NCI-H2107 (cell line): ENCODE data around the gene UNC13C.

Experiments
- DNase-seq: peaks from one replicate; lab custom pipeline; 2025; lab: John Stamatoyannopoulos, UW

The UNC13C gene

DNA sequence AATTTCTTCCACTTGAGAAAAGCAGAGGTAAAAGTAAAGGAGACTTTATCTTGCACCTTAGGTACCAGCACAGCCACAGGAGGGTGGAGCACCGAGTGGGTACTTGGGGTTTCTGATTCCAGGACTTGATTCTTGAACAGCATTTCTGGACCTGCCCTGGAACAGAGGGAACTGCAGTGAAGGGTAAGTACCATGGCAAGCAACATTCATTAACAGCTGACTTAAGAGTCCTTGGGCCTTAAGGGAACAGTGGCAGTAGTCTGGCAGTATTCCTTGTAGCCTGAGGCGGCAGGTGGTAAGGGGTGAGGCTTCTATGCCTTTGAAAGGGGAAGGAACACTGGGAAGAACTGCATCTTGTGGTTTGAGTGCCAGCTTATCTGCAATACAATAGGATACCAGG is 666.6 kb downstream of the UNC13C start:
- DNase-seq: no peak

DNA sequence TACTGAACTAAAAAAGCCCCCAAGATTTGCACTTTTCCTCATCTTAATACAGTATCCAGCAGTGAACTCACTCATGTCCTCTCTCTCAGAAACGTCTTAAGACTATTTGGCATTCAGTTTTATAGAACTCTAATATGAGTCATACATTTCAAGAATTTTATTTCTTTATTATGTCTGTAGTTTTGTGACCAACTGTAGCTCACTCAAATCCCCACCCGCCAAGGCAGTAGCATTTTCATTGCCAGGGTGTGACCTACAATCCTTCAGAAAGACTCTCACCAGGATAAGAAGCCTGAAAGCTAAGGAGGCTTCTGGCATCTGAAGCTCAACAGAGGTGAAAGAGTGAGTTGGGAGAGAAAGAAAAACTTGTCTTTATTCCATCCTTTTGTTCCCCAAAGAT is 681.4 kb downstream of the UNC13C start:
- no peak for DNase-seq

DNA sequence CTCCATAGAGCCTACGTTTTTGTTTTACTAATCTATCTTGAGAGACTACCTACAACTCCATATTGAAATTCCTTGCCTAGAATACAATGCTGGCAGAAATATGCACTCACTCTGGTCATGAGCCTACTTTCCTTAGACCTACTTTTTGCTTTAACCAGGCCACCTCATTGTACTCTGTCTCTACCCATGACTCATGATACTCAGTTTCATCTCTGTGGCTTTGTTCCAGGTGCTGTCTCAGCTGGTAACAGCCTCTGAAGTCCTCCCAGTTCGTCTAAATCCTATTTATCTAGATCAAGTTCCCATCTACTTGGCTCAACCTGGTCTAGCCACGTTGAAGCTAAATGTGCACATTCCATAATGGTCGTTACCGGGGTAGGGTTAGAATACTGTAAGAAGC is 682.1 kb downstream of the UNC13C start:
- DNase-seq: no peak

DNA sequence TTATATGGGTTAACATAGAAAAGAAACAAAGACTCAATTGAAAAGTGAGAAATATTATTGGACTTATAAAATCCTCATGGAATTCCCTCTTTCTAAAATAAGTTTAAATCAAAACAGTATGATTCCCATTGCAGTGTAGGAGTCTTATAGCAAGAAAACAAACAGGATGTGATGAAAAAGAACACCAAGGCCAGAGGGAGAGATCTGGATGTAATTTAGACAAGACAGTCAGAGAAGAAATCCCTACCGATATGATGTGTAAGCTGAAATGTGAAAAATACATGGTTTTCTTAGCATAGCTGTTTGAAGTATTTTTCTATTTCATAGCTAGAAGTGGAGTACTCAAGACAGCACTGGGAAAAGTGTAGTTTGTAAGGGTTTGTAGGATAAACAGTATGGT is 697.0 kb downstream of the UNC13C start:
- DNase-seq: no peak

DNA sequence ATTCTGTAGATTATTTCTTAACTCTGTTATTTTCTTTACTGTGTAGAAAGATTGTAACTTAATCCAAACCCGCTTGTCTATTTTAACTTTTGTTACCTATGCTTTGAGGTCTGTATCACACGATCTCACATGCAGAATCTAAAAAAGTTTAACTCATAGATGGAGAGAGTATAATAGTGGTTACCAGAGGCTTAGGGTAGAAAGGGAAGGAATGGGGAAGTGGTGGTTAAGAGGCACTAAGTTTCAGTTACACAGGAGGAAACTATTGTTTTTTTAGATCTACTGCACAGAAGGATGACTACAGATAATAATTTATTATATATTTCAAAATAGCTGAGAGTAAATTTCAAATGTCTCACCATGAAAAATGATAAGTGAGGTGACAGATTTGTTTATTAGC is 703.3 kb downstream of the UNC13C start:
- DNase-seq: no peak
